ENCODE data around the gene ADM2. TPM values are rescaled to one million over a fixed set of nuclear protein-coding genes. Genes with fewer than 3 reads are reported as not detected.

ADM2 gene
- total and polyA plus RNA-seq, 2 of the 13 experiments (the other 11 are each of a cell fraction or from before 2014, with no cell fraction given) = 1.2 to 3.0 TPM

- TF ChIP-seq DBP (CRISPR knock-in tag; IDR thresholded peaks at IDR 0.05; ENCODE audit: not compliant biosample characterization) (no peak), ATRX (CRISPR knock-in tag; IDR thresholded peaks at IDR 0.05; ENCODE audit: borderline replicate concordance) (no peak), ZUFSP (CRISPR knock-in tag; IDR thresholded peaks at IDR 0.05; ENCODE audit: borderline replicate concordance) (no peak), TCF12 (IDR thresholded peaks at IDR 0.05) (no peak), TCF12 (CRISPR knock-in tag; IDR thresholded peaks at IDR 0.05) (no peak; the same call in 1 of the 2 replicates), ZKSCAN1 (IDR thresholded peaks at IDR 0.05; ENCODE audit: low read length) (no peak), PBX2 (CRISPR knock-in tag; IDR thresholded peaks at IDR 0.05) (no peak), ZNF432 (CRISPR knock-in tag; IDR thresholded peaks at IDR 0.05; ENCODE audit: borderline replicate concordance) (no peak), ZBTB42 (CRISPR knock-in tag; IDR thresholded peaks at IDR 0.05) (no peak), PRPF4 (IDR thresholded peaks at IDR 0.05; ENCODE audit: low read depth, low read length, poor library complexity, severe bottlenecking) (no peak), ZNF572 (CRISPR knock-in tag; IDR thresholded peaks at IDR 0.05) (no peak), MED1 (CRISPR knock-in tag; IDR thresholded peaks at IDR 0.05) (peak; percentile 64), ZMYM2 (CRISPR knock-in tag; IDR thresholded peaks at IDR 0.05) (no peak), MYC (CRISPR knock-in tag; IDR thresholded peaks at IDR 0.05; ENCODE audit: borderline replicate concordance) (peak; percentile 68; the same call in 1 of the 2 replicates), SMAD3 (CRISPR knock-in tag; IDR thresholded peaks at IDR 0.05) (0 out of 2 replicates have a peak, but pooled peaks have one; percentile 53), E2F2 (CRISPR knock-in tag; IDR thresholded peaks at IDR 0.05; ENCODE audit: borderline replicate concordance) (peak; percentile 80; the same call in 1 of the 2 replicates)
- TF ChIP-seq, protein P1, sequence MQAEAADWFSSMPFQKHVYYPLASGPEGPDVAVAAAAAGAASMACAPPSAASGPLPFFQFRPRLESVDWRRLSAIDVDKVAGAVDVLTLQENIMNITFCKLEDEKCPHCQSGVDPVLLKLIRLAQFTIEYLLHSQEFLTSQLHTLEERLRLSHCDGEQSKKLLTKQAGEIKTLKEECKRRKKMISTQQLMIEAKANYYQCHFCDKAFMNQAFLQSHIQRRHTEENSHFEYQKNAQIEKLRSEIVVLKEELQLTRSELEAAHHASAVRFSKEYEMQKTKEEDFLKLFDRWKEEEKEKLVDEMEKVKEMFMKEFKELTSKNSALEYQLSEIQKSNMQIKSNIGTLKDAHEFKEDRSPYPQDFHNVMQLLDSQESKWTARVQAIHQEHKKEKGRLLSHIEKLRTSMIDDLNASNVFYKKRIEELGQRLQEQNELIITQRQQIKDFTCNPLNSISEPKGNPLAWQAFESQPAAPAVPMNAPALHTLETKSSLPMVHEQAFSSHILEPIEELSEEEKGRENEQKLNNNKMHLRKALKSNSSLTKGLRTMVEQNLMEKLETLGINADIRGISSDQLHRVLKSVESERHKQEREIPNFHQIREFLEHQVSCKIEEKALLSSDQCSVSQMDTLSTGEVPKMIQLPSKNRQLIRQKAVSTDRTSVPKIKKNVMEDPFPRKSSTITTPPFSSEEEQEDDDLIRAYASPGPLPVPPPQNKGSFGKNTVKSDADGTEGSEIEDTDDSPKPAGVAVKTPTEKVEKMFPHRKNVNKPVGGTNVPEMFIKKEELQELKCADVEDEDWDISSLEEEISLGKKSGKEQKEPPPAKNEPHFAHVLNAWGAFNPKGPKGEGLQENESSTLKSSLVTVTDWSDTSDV (CRISPR knock-in tag; IDR thresholded peaks at IDR 0.05) = 0 out of 2 replicates have a peak, but pooled peaks have one; percentile 68
- TF ChIP-seq, protein P2, sequence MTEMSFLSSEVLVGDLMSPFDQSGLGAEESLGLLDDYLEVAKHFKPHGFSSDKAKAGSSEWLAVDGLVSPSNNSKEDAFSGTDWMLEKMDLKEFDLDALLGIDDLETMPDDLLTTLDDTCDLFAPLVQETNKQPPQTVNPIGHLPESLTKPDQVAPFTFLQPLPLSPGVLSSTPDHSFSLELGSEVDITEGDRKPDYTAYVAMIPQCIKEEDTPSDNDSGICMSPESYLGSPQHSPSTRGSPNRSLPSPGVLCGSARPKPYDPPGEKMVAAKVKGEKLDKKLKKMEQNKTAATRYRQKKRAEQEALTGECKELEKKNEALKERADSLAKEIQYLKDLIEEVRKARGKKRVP (CRISPR knock-in tag; IDR thresholded peaks at IDR 0.05) = peak in 1 of 2 experiments; percentile 71; a peak in 2 of 4 replicates
- TF ChIP-seq, protein P3, sequence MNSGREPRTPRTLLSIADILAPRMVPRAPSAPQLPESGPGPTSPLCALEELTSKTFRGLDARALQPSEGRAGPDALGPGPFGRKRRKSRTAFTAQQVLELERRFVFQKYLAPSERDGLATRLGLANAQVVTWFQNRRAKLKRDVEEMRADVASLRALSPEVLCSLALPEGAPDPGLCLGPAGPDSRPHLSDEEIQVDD (CRISPR knock-in tag; IDR thresholded peaks at IDR 0.05; ENCODE audit: borderline replicate concordance) = no peak
Measured at GRCh38 chr22:50507991-50508884, 26.9 kb downstream of the ADM2 start, which contains the start of gene NCAPH2 (continued).

All from HepG2 (cell line).